Neuron (in vitro differentiated cells): ENCODE results near the gene SIM1.

ENCODE experiments used
- H2AFZ ChIP-seq: one replicate; pipeline ENCODE4 v1.6.1; 2013; ENCODE audit warnings: low read depth, mild to moderate bottlenecking, inconsistent platforms, low read length, moderate library complexity
- H3K27me3 ChIP-seq: one replicate; pipeline ENCODE4 v1.6.1; 2013; ENCODE audit warnings: low read length; ENCODE audit not compliant: insufficient read depth
- H3K36me3 ChIP-seq: one replicate; pipeline ENCODE4 v1.6.1; 2013; ENCODE audit warnings: low read length; ENCODE audit not compliant: insufficient read depth
- H3K4me1 ChIP-seq: one replicate; pipeline ENCODE4 v1.6.1; 2013; ENCODE audit warnings: low read length; ENCODE audit not compliant: insufficient read depth
- H3K4me3 ChIP-seq: 2 replicates; pipeline ENCODE4 v1.5.1; 2013; ENCODE audit warnings: mild to moderate bottlenecking, low read length, moderate library complexity
- H3K9me3 ChIP-seq: one replicate; pipeline ENCODE4 v1.6.1; 2013; ENCODE audit warnings: low read length

SIM1 gene

GRCh38 chr6:100464903-100465700 is at the start of gene SIM1:
TSS of gene SIM1 (minus strand) at chr6:100464921. CDS start at chr6:100463468, 1,453 bp downstream.
- Histone ChIP-seq H3K36me3 (no peaks in the 10 kb centered on the region), H3K4me3 (peak within 1 kb of the TSS; percentile 37), H2AFZ (no peak within 1 kb of the TSS), H3K4me1 (peaks cover 3% of the 10 kb centered on the region), H3K9me3 (peaks cover 2% of the 10 kb centered on the region), H3K27me3 (peaks cover 96% of the 10 kb centered on the region)

- Histone ChIP-seq H3K36me3 (peaks cover 38% of the 10 kb centered on the region), H3K27me3 (no peaks in the 10 kb centered on the region), H2AFZ (no peak overlapping the region), H3K9me3 (no peaks in the 10 kb centered on the region), H3K4me3 (no peak overlapping the region), H3K4me1 (no peaks in the 10 kb centered on the region)
These were observed 47.6 kb upstream of the SIM1 start for GRCh38 chr6:100512203-100512862.

- H3K4me3 ChIP-seq = no peak overlapping the region
- no peaks in the 10 kb centered on the region for H3K4me1 ChIP-seq
- H3K27me3 ChIP-seq = no peaks in the 10 kb centered on the region
- H3K9me3 ChIP-seq = no peaks in the 10 kb centered on the region
- peaks cover 27% of the 10 kb centered on the region for H3K36me3 ChIP-seq
- H2AFZ ChIP-seq = no peak overlapping the region
These were observed 44.4 kb upstream of the SIM1 start for GRCh38 chr6:100509101-100509500.

- H3K4me1 ChIP-seq = no peaks in the 10 kb centered on the region
- no peaks in the 10 kb centered on the region for H3K27me3 ChIP-seq
- no peaks in the 10 kb centered on the region for H3K9me3 ChIP-seq
- no peak overlapping the region for H2AFZ ChIP-seq
- H3K4me3 ChIP-seq = no peak overlapping the region
- H3K36me3 ChIP-seq = peaks cover 18% of the 10 kb centered on the region
These were observed 41.9 kb upstream of the SIM1 start for GRCh38 chr6:100506651-100507050.

- Histone ChIP-seq H3K4me1 (no peaks in the 10 kb centered on the region), H3K4me3 (no peak overlapping the region), H3K9me3 (no peaks in the 10 kb centered on the region), H2AFZ (no peak overlapping the region), H3K27me3 (no peaks in the 10 kb centered on the region), H3K36me3 (peaks cover 11% of the 10 kb centered on the region)
These were observed 40.3 kb upstream of the SIM1 start for GRCh38 chr6:100504786-100505737.

GRCh38 chr6:100503043-100503705 is 38.5 kb upstream of the SIM1 start:
- Histone ChIP-seq H3K4me3 (no peak overlapping the region), H3K4me1 (no peaks in the 10 kb centered on the region), H3K27me3 (no peaks in the 10 kb centered on the region), H3K9me3 (peaks cover 3% of the 10 kb centered on the region), H3K36me3 (peaks cover 4% of the 10 kb centered on the region), H2AFZ (no peak overlapping the region)

GRCh38 chr6:100493206-100493888 is 28.6 kb upstream of the SIM1 start:
- H3K9me3 ChIP-seq = peaks cover 5% of the 10 kb centered on the region
- H3K4me1 ChIP-seq = peaks cover 13% of the 10 kb centered on the region
- H3K4me3 ChIP-seq = no peak overlapping the region
- H2AFZ ChIP-seq = no peak overlapping the region
- H3K36me3 ChIP-seq = no peaks in the 10 kb centered on the region
- H3K27me3 ChIP-seq = no peaks in the 10 kb centered on the region

- Histone ChIP-seq H3K4me3 (no peak overlapping the region), H3K27me3 (no peaks in the 10 kb centered on the region), H3K36me3 (no peaks in the 10 kb centered on the region), H3K9me3 (peaks cover 5% of the 10 kb centered on the region), H2AFZ (no peak overlapping the region), H3K4me1 (peaks cover 13% of the 10 kb centered on the region)
These were observed 27.4 kb upstream of the SIM1 start for GRCh38 chr6:100491952-100492670.

GRCh38 chr6:100490065-100490464 is 25.3 kb upstream of the SIM1 start:
- H3K4me1 ChIP-seq = peaks cover 13% of the 10 kb centered on the region
- H3K9me3 ChIP-seq = peaks cover 5% of the 10 kb centered on the region
- H2AFZ ChIP-seq = no peak overlapping the region
- H3K36me3 ChIP-seq = no peaks in the 10 kb centered on the region
- H3K4me3 ChIP-seq = no peak overlapping the region
- peaks cover 11% of the 10 kb centered on the region for H3K27me3 ChIP-seq

GRCh38 chr6:100488244-100488643 is 23.5 kb upstream of the SIM1 start:
- Histone ChIP-seq H3K9me3 (peaks cover 5% of the 10 kb centered on the region), H3K36me3 (no peaks in the 10 kb centered on the region), H3K27me3 (peaks cover 14% of the 10 kb centered on the region), H2AFZ (no peak overlapping the region), H3K4me1 (peaks cover 11% of the 10 kb centered on the region), H3K4me3 (no peak overlapping the region)

GRCh38 chr6:100487638-100488037 is 22.9 kb upstream of the SIM1 start:
- Histone ChIP-seq H3K9me3 (peaks cover 5% of the 10 kb centered on the region), H3K4me3 (no peak overlapping the region), H3K36me3 (no peaks in the 10 kb centered on the region), H3K4me1 (peaks cover 5% of the 10 kb centered on the region), H3K27me3 (peaks cover 14% of the 10 kb centered on the region), H2AFZ (no peak overlapping the region)
